HEK293 (cell line): ENCODE data around the gene SLC36A1.

Source experiments
- TCF7L2 ChIP-seq: IDR thresholded peaks from 2 replicates; pipeline ENCODE4 v1.6.1; 2011; ENCODE audit warnings: low read depth, mild to moderate bottlenecking, inconsistent platforms, low read length, moderate library complexity, borderline replicate concordance
- ZFP37 ChIP-seq: fragments of 450-650 bp; formaldehyde crosslinking; IDR thresholded peaks from 2 replicates; pipeline ENCODE4 v1.5.1; 2016; ENCODE audit warnings: missing biosample characterization, missing genetic modification characterization
- ZNF133 ChIP-seq: fragments of 450-650 bp; formaldehyde crosslinking; IDR thresholded peaks from 2 replicates; pipeline ENCODE4 v1.5.1; 2016; ENCODE audit warnings: missing biosample characterization, missing genetic modification characterization
- ZNF248 ChIP-seq: fragments of 450-650 bp; formaldehyde crosslinking; IDR thresholded peaks from 2 replicates; pipeline ENCODE4 v1.5.1; 2017; ENCODE audit warnings: missing biosample characterization, missing genetic modification characterization
- ZNF473 ChIP-seq: fragments of 450-650 bp; formaldehyde crosslinking; IDR thresholded peaks from 2 replicates; pipeline ENCODE4 v1.5.1; 2017; ENCODE audit warnings: missing biosample characterization, missing genetic modification characterization
- ZNF521 ChIP-seq: fragments of 450-650 bp; formaldehyde crosslinking; IDR thresholded peaks from 2 replicates; pipeline ENCODE4 v1.5.1; 2017; ENCODE audit warnings: missing biosample characterization, mild to moderate bottlenecking, missing genetic modification characterization
- ZNF785 ChIP-seq: fragments of 450-650 bp; formaldehyde crosslinking; IDR thresholded peaks from 2 replicates; pipeline ENCODE4 v1.5.1; 2016; ENCODE audit warnings: missing biosample characterization, missing genetic modification characterization
- TF ChIP-seq, protein P1 (sequence below): fragments of 450-650 bp; formaldehyde crosslinking; IDR thresholded peaks from 2 replicates; pipeline ENCODE4 v1.5.1; 2017; ENCODE audit warnings: missing biosample characterization, missing genetic modification characterization
- TF ChIP-seq, protein P2 (sequence below): sonication (generic); formaldehyde crosslinking; IDR thresholded peaks from 2 replicates; pipeline ENCODE4 v1.8.1; 2022; ENCODE audit warnings: mild to moderate bottlenecking, moderate library complexity, missing genetic modification reagents
- TF ChIP-seq, protein P3 (sequence below): fragments of 450-650 bp; formaldehyde crosslinking; IDR thresholded peaks from 2 replicates; pipeline ENCODE4 v1.5.1; 2016; ENCODE audit warnings: missing biosample characterization, missing genetic modification characterization
- TF ChIP-seq, protein P4 (sequence below): fragments of 450-650 bp; formaldehyde crosslinking; IDR thresholded peaks from 2 replicates; pipeline ENCODE4 v1.5.1; 2016; ENCODE audit warnings: missing biosample characterization, missing genetic modification characterization

DNA sequence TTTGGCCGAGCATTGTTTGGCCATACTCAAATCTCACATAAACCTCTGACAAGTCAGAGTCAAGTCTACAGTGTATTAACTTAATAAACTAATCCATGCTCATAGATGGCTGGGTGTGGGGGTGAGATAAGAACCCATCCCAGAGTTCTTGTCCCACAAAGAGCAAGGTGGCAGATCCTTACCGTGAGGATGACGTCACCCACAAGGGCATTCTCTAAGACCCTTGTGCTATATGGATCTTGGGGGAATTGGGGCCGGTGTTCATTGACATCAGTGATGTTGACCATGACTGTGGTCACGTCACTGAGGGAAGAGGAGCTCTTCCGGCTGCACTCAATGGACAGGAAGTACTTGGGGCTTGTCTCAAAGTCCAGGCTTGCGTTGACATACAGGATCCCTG lies 81.6 kb downstream of the SLC36A1 start:
- no peak for TF ChIP-seq ZNF473 (tag by site-specific recombination)
- TF ChIP-seq ZNF248 (tag by site-specific recombination) = no peak
- TF ChIP-seq ZNF133 (tag by site-specific recombination) = no peak
- no peak for TF ChIP-seq ZFP37 (tag by site-specific recombination)
- TF ChIP-seq, protein P1, sequence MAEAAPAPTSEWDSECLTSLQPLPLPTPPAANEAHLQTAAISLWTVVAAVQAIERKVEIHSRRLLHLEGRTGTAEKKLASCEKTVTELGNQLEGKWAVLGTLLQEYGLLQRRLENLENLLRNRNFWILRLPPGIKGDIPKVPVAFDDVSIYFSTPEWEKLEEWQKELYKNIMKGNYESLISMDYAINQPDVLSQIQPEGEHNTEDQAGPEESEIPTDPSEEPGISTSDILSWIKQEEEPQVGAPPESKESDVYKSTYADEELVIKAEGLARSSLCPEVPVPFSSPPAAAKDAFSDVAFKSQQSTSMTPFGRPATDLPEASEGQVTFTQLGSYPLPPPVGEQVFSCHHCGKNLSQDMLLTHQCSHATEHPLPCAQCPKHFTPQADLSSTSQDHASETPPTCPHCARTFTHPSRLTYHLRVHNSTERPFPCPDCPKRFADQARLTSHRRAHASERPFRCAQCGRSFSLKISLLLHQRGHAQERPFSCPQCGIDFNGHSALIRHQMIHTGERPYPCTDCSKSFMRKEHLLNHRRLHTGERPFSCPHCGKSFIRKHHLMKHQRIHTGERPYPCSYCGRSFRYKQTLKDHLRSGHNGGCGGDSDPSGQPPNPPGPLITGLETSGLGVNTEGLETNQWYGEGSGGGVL (tag by site-specific recombination) = no peak
- TF ChIP-seq, protein P2, sequence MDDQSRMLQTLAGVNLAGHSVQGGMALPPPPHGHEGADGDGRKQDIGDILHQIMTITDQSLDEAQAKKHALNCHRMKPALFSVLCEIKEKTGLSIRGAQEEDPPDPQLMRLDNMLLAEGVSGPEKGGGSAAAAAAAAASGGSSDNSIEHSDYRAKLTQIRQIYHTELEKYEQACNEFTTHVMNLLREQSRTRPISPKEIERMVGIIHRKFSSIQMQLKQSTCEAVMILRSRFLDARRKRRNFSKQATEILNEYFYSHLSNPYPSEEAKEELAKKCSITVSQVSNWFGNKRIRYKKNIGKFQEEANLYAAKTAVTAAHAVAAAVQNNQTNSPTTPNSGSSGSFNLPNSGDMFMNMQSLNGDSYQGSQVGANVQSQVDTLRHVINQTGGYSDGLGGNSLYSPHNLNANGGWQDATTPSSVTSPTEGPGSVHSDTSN = no peak
- TF ChIP-seq, protein P3, sequence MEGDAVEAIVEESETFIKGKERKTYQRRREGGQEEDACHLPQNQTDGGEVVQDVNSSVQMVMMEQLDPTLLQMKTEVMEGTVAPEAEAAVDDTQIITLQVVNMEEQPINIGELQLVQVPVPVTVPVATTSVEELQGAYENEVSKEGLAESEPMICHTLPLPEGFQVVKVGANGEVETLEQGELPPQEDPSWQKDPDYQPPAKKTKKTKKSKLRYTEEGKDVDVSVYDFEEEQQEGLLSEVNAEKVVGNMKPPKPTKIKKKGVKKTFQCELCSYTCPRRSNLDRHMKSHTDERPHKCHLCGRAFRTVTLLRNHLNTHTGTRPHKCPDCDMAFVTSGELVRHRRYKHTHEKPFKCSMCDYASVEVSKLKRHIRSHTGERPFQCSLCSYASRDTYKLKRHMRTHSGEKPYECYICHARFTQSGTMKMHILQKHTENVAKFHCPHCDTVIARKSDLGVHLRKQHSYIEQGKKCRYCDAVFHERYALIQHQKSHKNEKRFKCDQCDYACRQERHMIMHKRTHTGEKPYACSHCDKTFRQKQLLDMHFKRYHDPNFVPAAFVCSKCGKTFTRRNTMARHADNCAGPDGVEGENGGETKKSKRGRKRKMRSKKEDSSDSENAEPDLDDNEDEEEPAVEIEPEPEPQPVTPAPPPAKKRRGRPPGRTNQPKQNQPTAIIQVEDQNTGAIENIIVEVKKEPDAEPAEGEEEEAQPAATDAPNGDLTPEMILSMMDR (tag by site-specific recombination) = no peak
- TF ChIP-seq TCF7L2 = no peak
- TF ChIP-seq ZNF521 (tag by site-specific recombination) = no peak
- TF ChIP-seq, protein P4, sequence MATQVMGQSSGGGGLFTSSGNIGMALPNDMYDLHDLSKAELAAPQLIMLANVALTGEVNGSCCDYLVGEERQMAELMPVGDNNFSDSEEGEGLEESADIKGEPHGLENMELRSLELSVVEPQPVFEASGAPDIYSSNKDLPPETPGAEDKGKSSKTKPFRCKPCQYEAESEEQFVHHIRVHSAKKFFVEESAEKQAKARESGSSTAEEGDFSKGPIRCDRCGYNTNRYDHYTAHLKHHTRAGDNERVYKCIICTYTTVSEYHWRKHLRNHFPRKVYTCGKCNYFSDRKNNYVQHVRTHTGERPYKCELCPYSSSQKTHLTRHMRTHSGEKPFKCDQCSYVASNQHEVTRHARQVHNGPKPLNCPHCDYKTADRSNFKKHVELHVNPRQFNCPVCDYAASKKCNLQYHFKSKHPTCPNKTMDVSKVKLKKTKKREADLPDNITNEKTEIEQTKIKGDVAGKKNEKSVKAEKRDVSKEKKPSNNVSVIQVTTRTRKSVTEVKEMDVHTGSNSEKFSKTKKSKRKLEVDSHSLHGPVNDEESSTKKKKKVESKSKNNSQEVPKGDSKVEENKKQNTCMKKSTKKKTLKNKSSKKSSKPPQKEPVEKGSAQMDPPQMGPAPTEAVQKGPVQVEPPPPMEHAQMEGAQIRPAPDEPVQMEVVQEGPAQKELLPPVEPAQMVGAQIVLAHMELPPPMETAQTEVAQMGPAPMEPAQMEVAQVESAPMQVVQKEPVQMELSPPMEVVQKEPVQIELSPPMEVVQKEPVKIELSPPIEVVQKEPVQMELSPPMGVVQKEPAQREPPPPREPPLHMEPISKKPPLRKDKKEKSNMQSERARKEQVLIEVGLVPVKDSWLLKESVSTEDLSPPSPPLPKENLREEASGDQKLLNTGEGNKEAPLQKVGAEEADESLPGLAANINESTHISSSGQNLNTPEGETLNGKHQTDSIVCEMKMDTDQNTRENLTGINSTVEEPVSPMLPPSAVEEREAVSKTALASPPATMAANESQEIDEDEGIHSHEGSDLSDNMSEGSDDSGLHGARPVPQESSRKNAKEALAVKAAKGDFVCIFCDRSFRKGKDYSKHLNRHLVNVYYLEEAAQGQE (tag by site-specific recombination) = no peak
- TF ChIP-seq ZNF785 (tag by site-specific recombination) = no peak
